ENCODE data around the gene ALPL. TPM values are rescaled to one million over a fixed set of nuclear protein-coding genes. Genes with fewer than 3 reads are reported as not detected.

ALPL gene
- total and polyA plus RNA-seq, 8 donors = 2.9 to 12.0 (median 7.0) TPM; not detected in 2

GRCh38 chr1:21573475-21573874 is 64.3 kb downstream of the ALPL start:
- Histone ChIP-seq H3K9me3 (no peaks in the 10 kb centered on the region), H3K36me3 (no peaks in the 10 kb centered on the region), H3K27ac (no peak overlapping the region), H3K4me1 (peaks cover 7 to 15% (median 14%) of the 10 kb centered on the region in 4 donors), H3K27me3 (peaks cover 0 to 23% (median 0%) of the 10 kb centered on the region in 3 donors), H3K4me3 (no peak overlapping the region)
- intact Hi-C loops (cut with DNase I; ENCODE audit: low total_unique reads) = loop anchor here (10.0 kb wide), 1 partner anchor 69 kb away; the partner anchor contains the start of gene ALPL
- TF ChIP-seq POLR2A (IDR thresholded peaks at IDR 0.05) = no peak
- no peak for TF ChIP-seq EP300 (IDR thresholded peaks at IDR 0.05)
- no peak for TF ChIP-seq POLR2AphosphoS5 (IDR thresholded peaks at IDR 0.05)
- TF ChIP-seq CTCF (IDR thresholded peaks at IDR 0.05) = no peak
- DNase-seq = no peak
- 62 to 79% (median 73%) methylated on average over 11 of the region's 11 CpGs for WGBS, 5 donors

- Histone ChIP-seq H3K27me3 (peaks cover 0 to 23% (median 0%) of the 10 kb centered on the region in 3 donors), H3K4me1 (peaks cover 7 to 15% (median 14%) of the 10 kb centered on the region in 4 donors), H3K9me3 (no peaks in the 10 kb centered on the region), H3K4me3 (no peak overlapping the region), H3K27ac (peak overlapping the region in 4 of 5 donors; percentile 22 to 74 (median 59)), H3K36me3 (no peaks in the 10 kb centered on the region)
- intact Hi-C loops (cut with DNase I; ENCODE audit: low total_unique reads) = loop anchor here (10.0 kb wide), 1 partner anchor 69 kb away; the partner anchor contains the start of gene ALPL
- 6 to 11% (median 8%) methylated on average over 11 of the region's 11 CpGs for WGBS, 5 donors
- peak; percentile 80 to 89 for DNase-seq
- TF ChIP-seq POLR2AphosphoS5 (IDR thresholded peaks at IDR 0.05) (no peak), POLR2A (IDR thresholded peaks at IDR 0.05) (no peak), CTCF (IDR thresholded peaks at IDR 0.05) (peak in 4 of 7 experiments; percentile 14 to 48 (median 36))
These were observed 64.8 kb downstream of the ALPL start for GRCh38 chr1:21573971-21574465.

- H3K27ac ChIP-seq = peak overlapping the region; percentile 37 to 74 (median 58)
These were observed 65.4 kb downstream of the ALPL start for GRCh38 chr1:21574466-21575151.

More at GRCh38 chr1:21574466-21575151, 65.4 kb downstream of the ALPL start:
- Histone ChIP-seq H3K4me1 (peaks cover 7 to 15% (median 14%) of the 10 kb centered on the region in 4 donors), H3K9me3 (no peaks in the 10 kb centered on the region), H3K4me3 (peak overlapping the region in 1 of 4 donors; percentile 6), H3K36me3 (no peaks in the 10 kb centered on the region), H3K27me3 (peaks cover 0 to 23% (median 0%) of the 10 kb centered on the region in 3 donors)
- intact Hi-C loops (cut with DNase I; ENCODE audit: low total_unique reads) = loop anchor here (10.0 kb wide), 1 partner anchor 70 kb away; the partner anchor contains the start of gene ALPL
- TF ChIP-seq POLR2A (IDR thresholded peaks at IDR 0.05) = no peak
- no peak for TF ChIP-seq CTCF (IDR thresholded peaks at IDR 0.05)
- TF ChIP-seq EP300 (IDR thresholded peaks at IDR 0.05) = no peak
- no peak for TF ChIP-seq POLR2AphosphoS5 (IDR thresholded peaks at IDR 0.05)
- 22 to 43% (median 28%) methylated on average over 23 to 31 of the region's 31 CpGs for WGBS, 5 donors
- DNase-seq = peak; percentile 48 to 55

Data from stomach (tissue), 9 donors.